ENCODE data around the gene OSCP1. TPM values are rescaled to one million over a fixed set of nuclear protein-coding genes. Genes with fewer than 3 reads are reported as not detected.

OSCP1 gene
- total and polyA plus RNA-seq, 2 donors (not counting 3 experiments of a cell fraction or from before 2014, with no cell fraction given) = 4.6 to 8.3 TPM

DNA sequence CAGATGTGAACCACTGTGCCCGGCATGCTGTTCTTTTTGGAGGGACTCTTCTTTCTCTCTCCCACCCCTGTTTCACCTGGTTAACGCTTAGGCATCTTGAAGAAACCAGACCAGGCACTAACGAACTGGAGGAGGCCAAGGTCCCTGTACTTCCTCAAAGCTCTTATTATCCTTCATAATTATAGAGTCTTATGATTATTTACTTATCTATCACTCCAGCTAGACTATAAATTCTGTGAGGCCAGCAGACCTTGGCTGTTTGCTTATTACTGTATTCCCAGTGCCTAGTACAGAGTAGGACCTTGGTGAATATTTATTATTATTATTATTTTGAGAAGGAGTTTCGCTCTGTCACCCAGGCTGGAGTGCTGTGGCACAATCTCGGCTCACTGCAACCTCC, 26.7 kb upstream of the OSCP1 start:
- no peak overlapping the region for H3K27ac ChIP-seq (ENCODE audit: insufficient read depth, low read depth, low read length)
- intact Hi-C loops (cut with micrococcal nuclease) = no loop called here
- no peaks in the 10 kb centered on the region for H3K36me3 ChIP-seq (ENCODE audit: control insufficient read depth in 2 of 2, extremely low read depth in 1 of 2, insufficient read depth in 2 of 2, low read length in 2 of 2)
- TF ChIP-seq JUN (IDR thresholded peaks at IDR 0.05; ENCODE audit: borderline replicate concordance, insufficient read depth, insufficient read length, low read depth) (no peak), POLR2A (IDR thresholded peaks at IDR 0.05; ENCODE audit: low read depth, low read length) (no peak), GATA2 (IDR thresholded peaks at IDR 0.05; ENCODE audit: insufficient read depth, insufficient read length, low read depth, low read length) (no peak), POLR2AphosphoS5 (IDR thresholded peaks at IDR 0.05; ENCODE audit: insufficient read depth, low read depth, low read length) (no peak), MYC (IDR thresholded peaks at IDR 0.05; ENCODE audit: low read depth, low read length) (no peak), FOS (IDR thresholded peaks at IDR 0.05; ENCODE audit: borderline replicate concordance, insufficient read depth, low read length) (no peak), EZH2 (IDR thresholded peaks at IDR 0.05; ENCODE audit: borderline replicate concordance, low read depth, low read length, severe bottlenecking) (no peak)
- TF ChIP-seq, protein P1, sequence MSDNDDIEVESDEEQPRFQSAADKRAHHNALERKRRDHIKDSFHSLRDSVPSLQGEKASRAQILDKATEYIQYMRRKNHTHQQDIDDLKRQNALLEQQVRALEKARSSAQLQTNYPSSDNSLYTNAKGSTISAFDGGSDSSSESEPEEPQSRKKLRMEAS (IDR thresholded peaks at IDR 0.05; ENCODE audit: insufficient read depth, insufficient read length) = no peak
- TF ChIP-seq, protein P2, sequence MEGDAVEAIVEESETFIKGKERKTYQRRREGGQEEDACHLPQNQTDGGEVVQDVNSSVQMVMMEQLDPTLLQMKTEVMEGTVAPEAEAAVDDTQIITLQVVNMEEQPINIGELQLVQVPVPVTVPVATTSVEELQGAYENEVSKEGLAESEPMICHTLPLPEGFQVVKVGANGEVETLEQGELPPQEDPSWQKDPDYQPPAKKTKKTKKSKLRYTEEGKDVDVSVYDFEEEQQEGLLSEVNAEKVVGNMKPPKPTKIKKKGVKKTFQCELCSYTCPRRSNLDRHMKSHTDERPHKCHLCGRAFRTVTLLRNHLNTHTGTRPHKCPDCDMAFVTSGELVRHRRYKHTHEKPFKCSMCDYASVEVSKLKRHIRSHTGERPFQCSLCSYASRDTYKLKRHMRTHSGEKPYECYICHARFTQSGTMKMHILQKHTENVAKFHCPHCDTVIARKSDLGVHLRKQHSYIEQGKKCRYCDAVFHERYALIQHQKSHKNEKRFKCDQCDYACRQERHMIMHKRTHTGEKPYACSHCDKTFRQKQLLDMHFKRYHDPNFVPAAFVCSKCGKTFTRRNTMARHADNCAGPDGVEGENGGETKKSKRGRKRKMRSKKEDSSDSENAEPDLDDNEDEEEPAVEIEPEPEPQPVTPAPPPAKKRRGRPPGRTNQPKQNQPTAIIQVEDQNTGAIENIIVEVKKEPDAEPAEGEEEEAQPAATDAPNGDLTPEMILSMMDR (IDR thresholded peaks at IDR 0.05; ENCODE audit: extremely low read depth in 1 of 2, insufficient read depth in 1 of 2, low read depth in 1 of 2, low read length in 2 of 2) = no peak
- no peak overlapping the region for H2AFZ ChIP-seq (ENCODE audit: low read depth, low read length)
- ChIA-PET CTCF (interaction anchor here (1.2 kb wide), 1 partner anchor 13 kb away, joined by 3 read pairs; the partner anchor contains the start of gene MRPS15), POLR2A (no interaction called here)
- H3K4me1 ChIP-seq (ENCODE audit: control insufficient read depth, extremely low read depth, insufficient read depth, low read length) = no peaks in the 10 kb centered on the region
- DNase-seq (ENCODE audit: low read depth, low spot score) (no peak), FAIRE-seq (no peak)
- no peaks in the 10 kb centered on the region for H3K79me2 ChIP-seq (ENCODE audit: control insufficient read depth, insufficient read depth, low read length)
- H3K4me2 ChIP-seq (ENCODE audit: insufficient read depth, low read length) = no peak overlapping the region
- dilution Hi-C loops (cut with MboI; ENCODE audit: extremely low pct_ligation_motif_present, low sequenced_read_pairs) = no loop called here
- no peaks in the 10 kb centered on the region for H3K9me3 ChIP-seq (replicated peaks; ENCODE audit: control insufficient read depth, insufficient read depth, low read length)
- no peaks in the 10 kb centered on the region for H4K20me1 ChIP-seq (replicated peaks; ENCODE audit: control insufficient read depth, extremely low read depth, insufficient read depth, low read length)
- no TSS peak for BruUV-seq (replicated peaks)
- no peak overlapping the region for H3K9ac ChIP-seq (replicated peaks; ENCODE audit: extremely low read depth, insufficient read depth, low read length)
- no peaks in the 10 kb centered on the region for H3K9me1 ChIP-seq (replicated peaks; ENCODE audit: control insufficient read depth, extremely low read depth, insufficient read depth, low read length)
- H3K27me3 ChIP-seq (ENCODE audit: control insufficient read depth in 2 of 2, insufficient read depth in 2 of 2, low read length in 2 of 2) = peaks cover 0 to 5% of the 10 kb centered on the region in 2 experiments
- H3K4me3 ChIP-seq (replicated peaks in 1 of 3; ENCODE audit: insufficient read depth in 1 of 3, low read depth in 1 of 3, low read length in 3 of 3) = no peak overlapping the region

Data from endothelial cell of umbilical vein (primary cell).